IPS DF 19.7 (cell line): Measurements from ENCODE around the gene SGPP1.
"Not testable (repeated sequence)": the region's sequence is repeated elsewhere in the genome, so short reads cannot be mapped to it uniquely, and the experiment has no call there.

Experiments used
- DNase-seq: peaks from one replicate; pipeline ENCODE4 v3.0.0-alpha.2; 2013; ENCODE audit warnings: low read depth, low spot score

The SGPP1 gene

GRCh38 chr14:63726499-63726898 lies 1.4 kb downstream of the SGPP1 start:
- DNase-seq, result no peak

GRCh38 chr14:63725786-63726460 lies 1.9 kb downstream of the SGPP1 start:
- no peak for DNase-seq

- no peak for DNase-seq
These were observed 10.2 kb downstream of the SGPP1 start for GRCh38 chr14:63717702-63718101.

- DNase-seq, result no peak
These were observed 12.5 kb downstream of the SGPP1 start for GRCh38 chr14:63715360-63715759.

GRCh38 chr14:63713764-63714163 lies 14.1 kb downstream of the SGPP1 start:
- DNase-seq, result no peak

- DNase-seq, result no peak
These were observed 14.8 kb downstream of the SGPP1 start for GRCh38 chr14:63713058-63713457.

- no peak for DNase-seq
These were observed 15.7 kb downstream of the SGPP1 start for GRCh38 chr14:63712123-63712522.

GRCh38 chr14:63710497-63710896 lies 17.4 kb downstream of the SGPP1 start:
- DNase-seq, result no peak

GRCh38 chr14:63709589-63709988 lies 18.3 kb downstream of the SGPP1 start:
- no peak for DNase-seq

- DNase-seq, result no peak
These were observed 20.6 kb downstream of the SGPP1 start for GRCh38 chr14:63707216-63707615.

GRCh38 chr14:63705561-63706070 lies 22.2 kb downstream of the SGPP1 start:
- DNase-seq, result no peak

- DNase-seq, result not testable (repeated sequence)
These were observed 25.3 kb downstream of the SGPP1 start for GRCh38 chr14:63702530-63702929.

- DNase-seq, result no peak
These were observed 26.1 kb downstream of the SGPP1 start for GRCh38 chr14:63701606-63702299.

GRCh38 chr14:63692310-63693020 lies 35.4 kb downstream of the SGPP1 start:
- DNase-seq, result no peak

GRCh38 chr14:63689132-63689531 lies 38.7 kb downstream of the SGPP1 start:
- no peak for DNase-seq

GRCh38 chr14:63686926-63687325 lies 40.9 kb downstream of the SGPP1 start:
- DNase-seq, result no peak

GRCh38 chr14:63685401-63685800 lies 42.5 kb downstream of the SGPP1 start:
- no peak for DNase-seq

GRCh38 chr14:63682727-63683593 lies 44.9 kb downstream of the SGPP1 start:
- DNase-seq, result no peak

- no peak for DNase-seq
These were observed 49.3 kb downstream of the SGPP1 start for GRCh38 chr14:63678536-63678935.

GRCh38 chr14:63677891-63678379 lies 49.9 kb downstream of the SGPP1 start:
- DNase-seq, result no peak

GRCh38 chr14:63676615-63677014 lies 51.2 kb downstream of the SGPP1 start:
- DNase-seq, result no peak
